Measurements from ENCODE around the gene BANF2. TPM values are rescaled to one million over a fixed set of nuclear protein-coding genes. Genes with fewer than 3 reads are reported as not detected.

Gene BANF2
- total and polyA plus RNA-seq, 2 of the 8 experiments (the other 6 are each of a cell fraction or from before 2014, with no cell fraction given), result not detected

DNA sequence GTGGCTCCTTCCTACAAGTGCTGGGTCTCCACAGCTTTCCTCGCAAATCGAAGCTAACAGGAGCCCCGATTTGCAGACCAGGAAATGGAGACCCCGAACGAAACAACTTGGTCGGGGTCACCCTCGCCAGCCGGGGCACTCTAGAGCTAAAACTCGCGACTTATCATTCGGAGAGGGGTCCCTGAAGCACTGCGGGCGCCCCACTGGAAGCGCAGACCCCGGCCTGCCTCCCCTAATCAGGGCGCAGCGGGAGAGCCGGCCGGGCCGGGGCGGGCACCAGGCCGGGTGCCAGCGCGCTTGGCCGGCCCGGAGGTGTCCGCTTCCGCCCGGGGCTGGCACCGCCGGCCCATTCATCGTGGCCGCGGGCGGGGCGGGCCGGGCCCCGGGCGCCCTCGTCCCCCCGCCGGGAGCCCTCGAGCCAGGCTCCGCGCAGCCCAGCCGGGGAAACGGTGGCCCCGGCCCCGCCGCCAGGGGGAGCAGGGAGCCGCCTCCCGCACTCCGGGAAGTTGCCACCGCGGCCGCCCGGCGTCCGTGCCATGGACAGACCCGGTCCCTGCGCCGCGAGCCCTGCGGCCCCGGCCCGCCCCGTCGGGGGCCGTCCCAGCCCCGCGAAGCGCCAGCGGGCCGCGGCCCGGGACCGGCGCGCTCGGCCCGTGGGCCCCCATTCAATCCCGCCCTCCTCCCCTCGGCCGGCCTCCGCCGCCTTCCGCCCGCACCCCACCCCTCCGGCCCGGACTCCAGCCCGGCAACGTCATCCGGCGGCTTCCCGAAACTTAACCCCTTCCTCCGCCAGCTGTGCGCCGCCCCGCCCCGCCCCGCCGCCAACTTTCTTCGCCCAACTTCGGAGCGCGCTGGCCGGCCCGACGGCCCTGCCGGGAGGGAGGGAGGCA, 18.7 kb upstream of the BANF2 start (continued):
- TF ChIP-seq EP300 (IDR thresholded peaks at IDR 0.05; ENCODE audit: borderline replicate concordance in 1 of 2, low read depth in 2 of 2, low read length in 2 of 2), result peak in 1 of 2 experiments; percentile 51; a peak in 1 of 3 replicates
- no peak for TF ChIP-seq POLR2AphosphoS5 (IDR thresholded peaks at IDR 0.05; ENCODE audit: low read depth, low read length)
- TF ChIP-seq CTCF (IDR thresholded peaks at IDR 0.05; ENCODE audit: control extremely low read depth in 1 of 3, insufficient read depth in 1 of 3, low read depth in 1 of 3, low read length in 3 of 3), result peak; percentile 62 to 89 (median 77)
- no peak for TF ChIP-seq E2F6 (IDR thresholded peaks at IDR 0.05)
- TF ChIP-seq CREB1 (IDR thresholded peaks at IDR 0.05), result peak; percentile 59; the same call in 1 of the 2 replicates
- no peak for TF ChIP-seq POLR2A (IDR thresholded peaks at IDR 0.05; ENCODE audit: control extremely low read depth in 1 of 2, low read depth in 2 of 2, low read length in 2 of 2)
- TF ChIP-seq SRF (IDR thresholded peaks at IDR 0.05; ENCODE audit: low read depth, low read length), result no peak
